ENCODE measurements around the gene WDR82.

DNA sequence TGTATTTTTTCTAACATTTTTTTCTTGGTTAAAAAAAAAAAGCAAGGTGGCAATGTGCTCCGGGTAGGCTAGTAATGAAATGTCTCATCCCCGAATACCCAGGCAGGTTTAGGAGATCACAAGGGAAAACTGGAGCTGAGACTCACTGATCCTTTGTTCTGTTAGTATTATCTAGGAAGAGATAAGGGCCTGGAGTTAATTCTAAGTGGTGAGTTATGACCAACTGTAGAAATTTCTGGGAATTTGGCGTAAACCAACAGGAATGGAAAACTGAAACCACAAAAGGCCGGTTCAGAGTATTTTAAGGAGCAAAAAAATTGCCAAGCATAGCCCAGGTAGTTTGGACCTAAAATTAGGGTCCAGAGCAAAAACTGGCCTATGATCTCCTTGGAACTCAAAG, 20.5 kb downstream of the WDR82 start:
- TF ChIP-seq CTCF (IDR thresholded peaks at IDR 0.05; ENCODE audit: low read depth, low read length, poor library complexity, severe bottlenecking), result no peak
- TF ChIP-seq EZH2phosphoT487 (IDR thresholded peaks at IDR 0.05; ENCODE audit: borderline replicate concordance, low read length), result no peak
